ENCODE measurements around the gene MYO3B.

DNA sequence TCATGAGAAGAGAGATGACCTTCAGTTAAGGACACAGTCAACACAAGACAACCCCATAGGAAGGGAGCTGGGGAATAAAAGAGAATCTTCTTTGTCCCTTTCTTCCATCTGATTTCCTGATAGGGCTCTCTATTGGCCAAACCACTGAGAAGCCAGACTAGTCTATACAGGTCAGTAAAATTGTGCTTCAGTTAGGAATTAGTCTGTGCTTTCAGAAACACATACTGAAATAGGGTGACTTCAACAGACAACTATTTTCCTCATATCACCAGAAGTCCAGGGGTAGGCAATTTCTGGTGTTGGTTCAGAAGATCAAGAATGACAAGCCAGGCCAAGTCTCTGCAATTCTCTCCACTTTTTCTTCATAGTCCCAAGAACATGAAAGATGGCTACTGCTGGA lies 385.5 kb downstream of the MYO3B start:
- no peak for TF ChIP-seq EP300 (IDR thresholded peaks at IDR 0.05)
- TF ChIP-seq, protein P1, sequence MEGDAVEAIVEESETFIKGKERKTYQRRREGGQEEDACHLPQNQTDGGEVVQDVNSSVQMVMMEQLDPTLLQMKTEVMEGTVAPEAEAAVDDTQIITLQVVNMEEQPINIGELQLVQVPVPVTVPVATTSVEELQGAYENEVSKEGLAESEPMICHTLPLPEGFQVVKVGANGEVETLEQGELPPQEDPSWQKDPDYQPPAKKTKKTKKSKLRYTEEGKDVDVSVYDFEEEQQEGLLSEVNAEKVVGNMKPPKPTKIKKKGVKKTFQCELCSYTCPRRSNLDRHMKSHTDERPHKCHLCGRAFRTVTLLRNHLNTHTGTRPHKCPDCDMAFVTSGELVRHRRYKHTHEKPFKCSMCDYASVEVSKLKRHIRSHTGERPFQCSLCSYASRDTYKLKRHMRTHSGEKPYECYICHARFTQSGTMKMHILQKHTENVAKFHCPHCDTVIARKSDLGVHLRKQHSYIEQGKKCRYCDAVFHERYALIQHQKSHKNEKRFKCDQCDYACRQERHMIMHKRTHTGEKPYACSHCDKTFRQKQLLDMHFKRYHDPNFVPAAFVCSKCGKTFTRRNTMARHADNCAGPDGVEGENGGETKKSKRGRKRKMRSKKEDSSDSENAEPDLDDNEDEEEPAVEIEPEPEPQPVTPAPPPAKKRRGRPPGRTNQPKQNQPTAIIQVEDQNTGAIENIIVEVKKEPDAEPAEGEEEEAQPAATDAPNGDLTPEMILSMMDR (IDR thresholded peaks at IDR 0.05), result no peak
- TF ChIP-seq POLR2A (IDR thresholded peaks at IDR 0.05), result no peak
- no peak for TF ChIP-seq POLR2AphosphoS5 (IDR thresholded peaks at IDR 0.05)

Data from sigmoid colon (tissue), 4 donors.